GM23248 (cell line): ENCODE measurements around the gene CACNA1B.
"Not testable (repeated sequence)": the region's sequence is repeated elsewhere in the genome, so short reads cannot be mapped to it uniquely, and the experiment has no call there.

Experiments used
- EZH2 ChIP-seq: fragments of 200-600 bp; sonication (generic); IDR thresholded peaks from 2 replicates; pipeline ENCODE4 v1.6.1; 2018; ENCODE audit warnings: antibody characterized with exemption, mild to moderate bottlenecking; ENCODE audit not compliant: insufficient read depth, poor library complexity, severe bottlenecking
- EZH2phosphoT487 ChIP-seq: fragments of 200-600 bp; sonication (generic); IDR thresholded peaks from 2 replicates; pipeline ENCODE4 v1.6.1; 2018; ENCODE audit warnings: antibody characterized with exemption, moderate library complexity, mild to moderate bottlenecking, low read depth; ENCODE audit not compliant: insufficient read depth

- TF ChIP-seq EZH2phosphoT487, EZH2: not testable (repeated sequence)
These were observed 265.9 kb downstream of the CACNA1B start for GRCh38 chr9:138143491-138143890.
